HAP-1 (cell line): ENCODE data around the gene ATG16L2.

Experiments
- DNase-seq, 2 experiments: peaks; one replicate each; pipeline ENCODE4 v3.0.0-alpha.2; 2016 to 2020; ENCODE audit warnings: low spot score in 2 of 2
- H3K27me3 ChIP-seq: fragments of 250-450 bp; sonication (Bioruptor Pico); 2 replicates; pipeline ENCODE4 v1.5.1; 2020; ENCODE audit warnings: low read depth, mild to moderate bottlenecking, moderate library complexity
- H3K36me3 ChIP-seq: fragments of 250-450 bp; sonication (Bioruptor Pico); replicated peaks from 2 replicates; pipeline ENCODE4 v1.5.1; 2020; ENCODE audit warnings: mild to moderate bottlenecking
- H3K4me1 ChIP-seq: fragments of 250-450 bp; sonication (Bioruptor Pico); 2 replicates; pipeline ENCODE4 v1.5.1; 2020; ENCODE audit warnings: mild to moderate bottlenecking
- H3K4me3 ChIP-seq: fragments of 250-450 bp; sonication (Bioruptor Pico); 2 replicates; pipeline ENCODE4 v1.5.1; 2020; ENCODE audit warnings: mild to moderate bottlenecking, moderate library complexity
- H3K9me3 ChIP-seq: fragments of 250-450 bp; sonication (Bioruptor Pico); 2 replicates; pipeline ENCODE4 v1.5.1; 2020; ENCODE audit warnings: mild to moderate bottlenecking, moderate library complexity
- in situ Hi-C: fragments of 300-500 bp; cut with MboI; formaldehyde crosslinking; loops from 3 replicates; pipeline ENCODE4 v1.14.3; 2020; ENCODE audit warnings: low sequenced_read_pairs, inconsistent platforms, mixed read lengths

Gene ATG16L2

GRCh38 chr11:72814286-72815109 lies at the start of gene ATG16L2:
TSS of gene ATG16L2 (plus strand) at chr11:72814411. CDS start at chr11:72814446, 35 bp downstream.
- H3K36me3 ChIP-seq: peaks cover 11% of the 10 kb centered on the region
- DNase-seq: peak; percentile 80 to 90
- peaks cover 10% of the 10 kb centered on the region for H3K4me1 ChIP-seq
- no peaks in the 10 kb centered on the region for H3K9me3 ChIP-seq
- in situ Hi-C loops: no loop called here
- H3K4me3 ChIP-seq: peak within 1 kb of the TSS; percentile 75
- H3K27me3 ChIP-seq: no peaks in the 10 kb centered on the region

DNA sequence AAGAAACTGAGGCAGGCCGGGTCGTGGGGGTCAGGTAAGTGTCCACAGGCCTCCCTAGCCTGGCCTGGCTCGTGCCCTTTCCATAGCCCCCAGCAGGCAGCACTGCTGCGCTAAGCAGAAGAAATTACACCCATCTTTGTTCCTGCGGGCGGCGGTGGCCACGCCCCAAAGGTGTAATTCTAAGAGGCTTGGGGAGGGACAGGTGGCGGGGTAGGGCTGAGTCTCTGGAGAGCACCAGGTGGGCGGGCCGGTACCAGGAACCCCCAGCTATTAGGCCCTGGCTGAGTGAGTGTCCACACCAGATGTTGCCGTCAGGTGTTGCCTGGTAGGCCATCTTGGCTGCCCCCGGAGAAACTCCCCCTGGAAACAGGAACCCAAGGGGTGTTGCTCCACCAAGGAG lies 49.7 kb upstream of the ATG16L2 start:
- Histone ChIP-seq H3K27me3 (no peaks in the 10 kb centered on the region), H3K4me3 (no peak overlapping the region), H3K36me3 (no peaks in the 10 kb centered on the region), H3K4me1 (no peaks in the 10 kb centered on the region), H3K9me3 (no peaks in the 10 kb centered on the region)
- in situ Hi-C loops: no loop called here
- no peak for DNase-seq

GRCh38 chr11:72766152-72766902 lies 47.9 kb upstream of the ATG16L2 start:
- no peaks in the 10 kb centered on the region for H3K9me3 ChIP-seq
- no peaks in the 10 kb centered on the region for H3K27me3 ChIP-seq
- DNase-seq: no peak
- H3K4me3 ChIP-seq: no peak overlapping the region
- H3K4me1 ChIP-seq: no peaks in the 10 kb centered on the region
- H3K36me3 ChIP-seq: no peaks in the 10 kb centered on the region
- in situ Hi-C loops: no loop called here

- no peaks in the 10 kb centered on the region for H3K27me3 ChIP-seq
These were observed 46.8 kb upstream of the ATG16L2 start for GRCh38 chr11:72767203-72768062.

DNA sequence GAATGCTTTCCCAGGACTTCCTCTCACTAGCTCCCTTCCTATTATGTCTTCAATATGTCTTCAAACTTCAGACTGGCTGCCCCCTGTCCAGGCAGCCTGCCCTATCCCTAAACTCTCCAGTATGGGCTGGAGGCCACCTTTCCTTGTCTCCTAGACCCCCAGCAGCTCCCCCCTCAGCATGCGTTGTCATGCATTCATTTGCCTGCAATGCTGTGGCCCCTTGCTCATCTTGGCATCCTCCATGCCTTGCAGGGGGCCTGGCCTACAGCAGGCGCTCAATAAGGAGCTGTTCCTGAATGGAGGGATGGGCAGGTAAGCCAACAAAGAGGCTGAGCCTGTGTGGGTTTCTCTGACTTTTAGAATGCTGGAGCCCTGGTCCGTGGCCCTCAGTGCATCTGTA lies 45.6 kb upstream of the ATG16L2 start:
- Histone ChIP-seq H3K27me3 (no peaks in the 10 kb centered on the region), H3K4me1 (no peaks in the 10 kb centered on the region), H3K4me3 (no peak overlapping the region), H3K9me3 (no peaks in the 10 kb centered on the region), H3K36me3 (no peaks in the 10 kb centered on the region)
- in situ Hi-C loops: no loop called here
- no peak for DNase-seq

More at GRCh38 chr11:72767203-72768062, 46.8 kb upstream of the ATG16L2 start:
- Histone ChIP-seq H3K4me1 (no peaks in the 10 kb centered on the region), H3K36me3 (no peaks in the 10 kb centered on the region), H3K9me3 (no peaks in the 10 kb centered on the region), H3K4me3 (no peak overlapping the region)
- in situ Hi-C loops: no loop called here
- DNase-seq: no peak

DNA sequence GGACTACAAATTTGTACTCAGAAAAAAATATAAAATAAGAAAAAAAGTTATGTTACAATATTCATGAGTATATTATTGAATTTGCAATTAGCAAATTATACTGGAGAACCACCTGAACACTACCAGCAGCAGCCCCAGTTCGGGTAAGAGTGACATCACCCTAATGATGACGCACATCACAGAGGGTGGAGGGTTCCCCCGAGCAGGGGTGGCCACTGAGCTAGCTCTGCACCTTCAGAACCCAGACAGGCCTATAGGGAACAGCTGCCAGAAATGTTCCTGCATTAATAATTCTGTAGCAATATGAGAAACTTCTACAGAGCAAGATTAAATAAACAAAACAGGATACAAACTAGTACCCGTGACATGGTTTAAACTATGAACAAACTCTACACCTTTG lies 44.5 kb upstream of the ATG16L2 start:
- in situ Hi-C loops: no loop called here
- DNase-seq: no peak
- Histone ChIP-seq H3K27me3 (no peaks in the 10 kb centered on the region), H3K9me3 (no peaks in the 10 kb centered on the region), H3K36me3 (no peaks in the 10 kb centered on the region), H3K4me1 (no peaks in the 10 kb centered on the region), H3K4me3 (no peak overlapping the region)

- Histone ChIP-seq H3K4me1 (no peaks in the 10 kb centered on the region), H3K9me3 (no peaks in the 10 kb centered on the region), H3K36me3 (no peaks in the 10 kb centered on the region), H3K27me3 (no peaks in the 10 kb centered on the region), H3K4me3 (no peak overlapping the region)
- DNase-seq: no peak
- in situ Hi-C loops: no loop called here
These were observed 43.4 kb upstream of the ATG16L2 start for GRCh38 chr11:72770799-72771198.

DNA sequence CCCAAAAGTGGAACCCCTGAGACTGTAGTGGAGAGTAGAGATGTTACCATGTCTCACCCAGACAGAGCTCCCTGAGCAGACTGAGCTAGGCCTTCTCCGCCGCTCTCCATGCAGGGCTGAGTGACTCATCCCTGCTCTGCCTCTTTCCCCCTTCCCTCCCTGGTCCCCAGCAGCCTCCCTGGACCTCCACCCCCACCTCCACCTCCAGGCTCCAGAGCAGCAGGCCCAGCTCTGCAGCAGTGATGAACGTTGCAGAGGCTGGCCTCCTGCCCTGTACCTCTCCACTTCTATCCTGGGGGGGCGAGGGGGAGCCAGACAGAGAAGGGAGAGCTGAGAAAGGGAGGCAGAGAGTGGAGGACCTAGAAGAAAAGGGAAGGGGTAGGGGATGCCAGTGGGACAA lies 42.7 kb upstream of the ATG16L2 start:
- Histone ChIP-seq H3K4me3 (no peak overlapping the region), H3K4me1 (no peaks in the 10 kb centered on the region), H3K9me3 (no peaks in the 10 kb centered on the region), H3K27me3 (no peaks in the 10 kb centered on the region), H3K36me3 (no peaks in the 10 kb centered on the region)
- in situ Hi-C loops: no loop called here
- DNase-seq: no peak

DNA sequence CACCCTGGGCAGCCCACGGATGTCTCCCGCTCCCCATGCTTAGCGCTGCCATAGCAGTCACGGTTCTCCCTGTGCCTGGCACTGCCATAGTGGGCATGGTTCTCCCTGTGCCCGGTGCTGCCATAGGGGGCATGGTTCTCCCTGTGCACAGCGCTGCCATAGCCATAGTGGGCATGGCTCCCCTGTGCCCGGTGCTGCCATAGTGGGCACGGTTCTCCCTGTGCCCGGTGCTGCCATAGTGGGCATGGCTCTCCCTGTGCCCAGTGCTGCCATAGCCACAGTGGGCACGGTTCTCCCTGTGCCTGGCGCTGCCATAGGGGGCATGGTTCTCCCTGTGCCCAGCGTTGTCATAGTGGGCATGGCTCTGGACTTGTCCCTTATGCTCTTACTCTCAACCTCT lies 42.2 kb upstream of the ATG16L2 start:
- Histone ChIP-seq H3K27me3 (no peaks in the 10 kb centered on the region), H3K9me3 (no peaks in the 10 kb centered on the region), H3K36me3 (no peaks in the 10 kb centered on the region), H3K4me1 (no peaks in the 10 kb centered on the region), H3K4me3 (no peak overlapping the region)
- in situ Hi-C loops: no loop called here
- DNase-seq: no peak

- Histone ChIP-seq H3K27me3 (no peaks in the 10 kb centered on the region), H3K4me3 (no peak overlapping the region), H3K36me3 (no peaks in the 10 kb centered on the region; the same call in 1 of the 2 replicates), H3K4me1 (no peaks in the 10 kb centered on the region), H3K9me3 (no peaks in the 10 kb centered on the region)
- DNase-seq: no peak
- in situ Hi-C loops: no loop called here
These were observed 40.9 kb upstream of the ATG16L2 start for GRCh38 chr11:72773291-72773690.

DNA sequence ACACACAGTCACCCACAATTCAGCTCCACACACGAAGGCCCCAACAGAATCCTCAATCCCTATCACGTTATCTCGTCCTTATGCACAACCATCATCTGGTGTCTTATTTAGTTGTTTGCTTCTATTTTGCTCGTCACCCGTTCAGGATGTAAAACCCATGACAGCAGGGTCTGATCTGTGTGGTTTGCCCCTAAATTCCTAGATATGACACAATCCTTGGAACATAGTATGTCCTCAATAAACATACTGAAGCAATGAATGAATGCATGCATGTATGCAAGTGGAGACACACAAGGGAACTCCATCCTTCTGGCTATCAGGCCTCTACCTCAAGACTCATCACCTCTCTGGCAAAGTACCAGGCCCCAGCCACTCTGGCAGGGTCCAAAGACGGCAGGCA lies 40.5 kb upstream of the ATG16L2 start:
- DNase-seq: no peak
- Histone ChIP-seq H3K4me3 (no peak overlapping the region), H3K4me1 (no peaks in the 10 kb centered on the region), H3K36me3 (no peaks in the 10 kb centered on the region; the same call in 1 of the 2 replicates), H3K9me3 (no peaks in the 10 kb centered on the region), H3K27me3 (no peaks in the 10 kb centered on the region)
- in situ Hi-C loops: no loop called here

- in situ Hi-C loops: no loop called here
- H3K4me3 ChIP-seq: no peak overlapping the region
- no peaks in the 10 kb centered on the region for H3K9me3 ChIP-seq
- no peak for DNase-seq
- H3K4me1 ChIP-seq: no peaks in the 10 kb centered on the region
- no peaks in the 10 kb centered on the region for H3K27me3 ChIP-seq
- H3K36me3 ChIP-seq: no peaks in the 10 kb centered on the region; the same call in 1 of the 2 replicates
These were observed 39.7 kb upstream of the ATG16L2 start for GRCh38 chr11:72774499-72774898.

DNA sequence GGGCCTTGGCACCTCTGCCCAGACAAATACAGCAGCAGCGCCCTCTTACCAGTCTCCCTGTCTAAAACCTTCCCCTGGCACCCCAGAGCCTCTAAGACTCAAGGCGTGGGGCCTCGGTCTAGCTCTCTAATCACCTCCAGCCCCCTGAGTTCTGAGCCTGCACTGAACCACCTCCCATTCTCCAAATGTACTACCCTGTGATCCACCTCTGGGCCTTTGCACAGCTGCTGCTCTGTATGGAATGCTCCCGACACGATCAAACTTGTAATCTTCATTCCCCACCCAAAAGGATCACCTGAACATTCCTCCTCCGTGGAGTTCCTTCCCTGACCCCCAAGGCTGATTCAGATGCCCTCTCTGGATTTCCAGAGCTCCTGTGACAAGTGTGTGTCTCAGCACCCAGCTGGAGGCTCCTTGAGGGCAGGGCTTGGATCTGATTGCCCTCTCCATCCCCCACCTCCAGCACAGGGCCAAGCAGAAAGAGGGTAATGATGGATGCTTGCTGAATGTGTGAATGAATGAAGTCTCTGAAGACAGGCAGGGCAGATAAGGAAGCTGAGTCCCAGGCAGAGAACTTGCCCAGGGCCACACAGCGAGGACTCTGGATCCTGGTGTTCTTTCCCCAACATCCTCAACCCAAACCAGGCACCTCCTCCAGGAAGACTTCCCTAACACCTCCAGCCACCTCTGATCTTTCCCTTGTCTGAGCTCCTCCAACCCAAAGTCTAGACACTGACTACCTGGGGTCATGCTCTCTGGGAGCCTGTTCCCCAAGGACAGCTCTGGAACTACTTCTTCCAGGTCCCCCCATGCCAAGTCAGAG lies 38.7 kb upstream of the ATG16L2 start:
- Histone ChIP-seq H3K4me3 (no peak overlapping the region), H3K27me3 (no peaks in the 10 kb centered on the region), H3K36me3 (no peaks in the 10 kb centered on the region; the same call in 1 of the 2 replicates), H3K4me1 (no peaks in the 10 kb centered on the region), H3K9me3 (no peaks in the 10 kb centered on the region)
- in situ Hi-C loops: no loop called here
- no peak for DNase-seq
